ENCODE measurements around the gene ESAM. TPM values are rescaled to one million over a fixed set of nuclear protein-coding genes. Genes with fewer than 3 reads are reported as not detected.

Gene ESAM
- total and polyA plus RNA-seq, 2 of the 8 experiments (the other 6 are each of a cell fraction or from before 2014, with no cell fraction given) = 0.09 TPM; not detected in 1

- TF ChIP-seq CHD7 (IDR thresholded peaks at IDR 0.05; ENCODE audit: insufficient replicate concordance, low read length) = no peak
Observed at GRCh38 chr11:124776865-124777645, 15.0 kb upstream of the ESAM start (continued).
